ENCODE data around the gene NOTCH4. TPM values are rescaled to one million over a fixed set of nuclear protein-coding genes. Genes with fewer than 3 reads are reported as not detected.

NOTCH4 gene
- total RNA-seq, 1 donor from 2014 or later: 242 TPM

DNA sequence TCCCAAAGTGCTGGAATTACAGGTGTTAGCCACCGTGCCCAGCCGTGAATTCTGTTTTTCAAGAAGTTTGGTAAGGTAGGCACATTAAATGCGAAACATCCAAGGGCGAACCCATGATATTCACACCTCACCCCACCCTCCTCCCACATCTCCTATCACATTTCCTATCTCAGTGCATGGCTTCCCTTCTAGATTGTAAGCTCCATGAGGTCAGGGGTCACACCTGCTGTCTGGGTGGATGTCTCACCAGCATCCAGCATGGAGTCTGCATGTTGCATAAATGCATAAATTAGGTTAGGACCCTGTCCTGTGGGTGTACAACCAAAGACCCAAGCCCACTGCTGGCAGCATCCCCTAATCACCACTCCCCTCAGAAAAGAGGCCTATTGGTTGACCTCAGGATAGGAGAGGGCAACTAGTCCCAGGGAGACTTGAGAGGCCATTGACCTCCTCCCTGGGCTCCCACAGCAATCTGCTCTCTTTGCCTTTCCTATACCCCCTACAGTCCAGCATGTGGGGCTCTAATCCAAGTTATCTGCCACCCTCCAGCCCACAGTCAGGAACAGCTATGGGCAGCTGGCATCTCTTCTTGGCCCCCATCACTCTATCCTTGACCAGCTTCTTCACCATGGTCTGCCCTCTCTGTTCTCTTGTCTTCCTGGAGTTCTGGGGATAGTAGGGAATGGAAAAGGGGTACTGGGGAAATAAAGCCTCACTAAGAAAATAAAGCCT is 76.3 kb downstream of the NOTCH4 start:
- no peak for DNase-seq (ENCODE audit: extremely low read depth, low read depth, low spot score)

DNA sequence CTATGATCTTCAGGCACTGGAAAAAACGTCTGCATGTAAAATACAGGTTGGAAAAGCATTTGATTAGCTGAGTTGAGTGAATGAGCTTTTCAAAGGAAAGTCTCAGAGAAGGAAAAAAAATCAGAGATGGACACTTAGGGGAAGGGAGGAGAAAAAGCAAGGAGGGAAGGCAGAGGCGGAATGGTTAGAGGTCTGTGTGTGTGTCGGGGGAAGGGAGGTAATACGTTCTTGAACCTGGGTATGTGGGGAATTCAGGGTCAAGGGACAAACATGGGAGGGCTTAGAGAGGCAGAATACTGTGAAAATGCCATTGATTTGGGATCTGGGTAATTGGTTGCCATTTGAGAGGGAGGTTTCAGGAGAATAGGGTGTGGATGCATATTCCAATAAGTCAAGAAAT is 77.2 kb downstream of the NOTCH4 start:
- DNase-seq (ENCODE audit: extremely low read depth, low read depth, low spot score): no peak

DNA sequence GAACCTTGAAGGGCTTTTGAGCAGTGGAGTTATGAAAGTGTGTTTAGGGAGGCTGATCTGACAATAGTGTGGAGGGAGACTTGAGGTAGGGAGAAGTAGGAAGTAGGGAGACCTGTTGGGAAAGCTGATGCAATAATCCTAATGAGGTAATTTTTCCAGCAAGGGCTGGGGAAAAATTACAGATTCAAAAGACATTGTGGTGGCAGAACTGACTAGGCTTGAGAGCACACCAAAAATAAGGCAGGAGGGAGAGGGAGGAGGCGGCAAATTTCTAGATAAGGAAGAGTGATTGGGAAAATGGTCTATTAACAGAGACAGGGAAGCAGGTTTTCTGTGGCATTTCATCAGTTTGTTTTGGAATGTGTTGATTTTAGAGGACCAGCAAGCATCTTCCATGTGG is 77.6 kb downstream of the NOTCH4 start:
- DNase-seq (ENCODE audit: extremely low read depth, low read depth, low spot score): no peak

Other genes with a start within 250 kb of the NOTCH4 start
- gene C4A, start 242.0 kb downstream of the NOTCH4 start, total RNA-seq: 1.3 and 1.8 TPM in 2 replicates
- gene C4B, start 209.3 kb downstream of the NOTCH4 start, total RNA-seq: 1.1 and 1.3 TPM in 2 replicates
- not detected in 2 replicates for gene CYP21A2, start 185.7 kb downstream of the NOTCH4 start, total RNA-seq
- 1.5 and 1.7 TPM in 2 replicates for gene TNXB, start 114.7 kb downstream of the NOTCH4 start, total RNA-seq
- gene ATF6B, start 95.8 kb downstream of the NOTCH4 start, total RNA-seq: 46.3 and 87.6 TPM in 2 replicates
- gene FKBPL, start 93.8 kb downstream of the NOTCH4 start, total RNA-seq: 3.0 and 5.5 TPM in 2 replicates
- 0.39 and 0.70 TPM in 2 replicates for gene PRRT1, start 72.1 kb downstream of the NOTCH4 start, total RNA-seq
- 18.0 and 54.3 TPM in 2 replicates for gene PPT2, start 69.9 kb downstream of the NOTCH4 start, total RNA-seq
- 6.1 and 7.1 TPM in 2 replicates for gene EGFL8, start 59.5 kb downstream of the NOTCH4 start, total RNA-seq
- 58.8 and 60.7 TPM in 2 replicates for gene AGPAT1, start 48.0 kb downstream of the NOTCH4 start, total RNA-seq
- 72.6 and 88.0 TPM in 2 replicates for gene RNF5, start 45.7 kb downstream of the NOTCH4 start, total RNA-seq
- 0.19 and 6.1 TPM in 2 replicates for gene AGER, start 39.8 kb downstream of the NOTCH4 start, total RNA-seq
- 38.3 and 72.2 TPM in 2 replicates for gene PBX2, start 33.9 kb downstream of the NOTCH4 start, total RNA-seq
- gene GPSM3, start 31.4 kb downstream of the NOTCH4 start, total RNA-seq: 15.5 and 21.8 TPM in 2 replicates
- not detected in 2 replicates for gene TSBP1, start 147.8 kb upstream of the NOTCH4 start, total RNA-seq
- not detected in 2 replicates for gene BTNL2, start 183.1 kb upstream of the NOTCH4 start, total RNA-seq
- 0.41 TPM in 1 of 2 replicates, not detected in the other for gene HLA-DRA, start 215.8 kb upstream of the NOTCH4 start, total RNA-seq